GM12878 (cell line): ENCODE data around the gene CAMK1. TPM values are rescaled to one million over a fixed set of nuclear protein-coding genes. Genes with fewer than 3 reads are reported as not detected.

Experiments used
- BCL11A ChIP-seq: IDR thresholded peaks from 2 replicates; pipeline ENCODE4 v1.6.1; 2011; ENCODE audit warnings: low read depth, low read length
- BRCA1 ChIP-seq: IDR thresholded peaks from 2 replicates; pipeline ENCODE4 v1.6.1; 2011; ENCODE audit warnings: low read depth, low read length, improper control_type of control experiment
- EED ChIP-seq: sonication (generic); IDR thresholded peaks from 2 replicates; pipeline ENCODE4 v1.6.1; 2016; ENCODE audit warnings: antibody characterized with exemption, low read depth
- GATAD2B ChIP-seq: fragments of 450-650 bp; conservative IDR thresholded peaks from 2 replicates; pipeline ENCODE4 v1.6.1; 2017; ENCODE audit warnings: low read depth, mild to moderate bottlenecking, moderate library complexity
- MEF2A ChIP-seq: IDR thresholded peaks from 2 replicates; pipeline ENCODE4 v1.6.1; 2011; ENCODE audit warnings: low read depth, mild to moderate bottlenecking, low read length, moderate library complexity; ENCODE audit not compliant: insufficient read depth
- MEF2B ChIP-seq: fragments of 450-650 bp; IDR thresholded peaks from 2 replicates; pipeline ENCODE4 v1.6.1; 2018; ENCODE audit warnings: mild to moderate bottlenecking, moderate library complexity; ENCODE audit not compliant: partially characterized antibody, poor library complexity, severe bottlenecking
- MXI1 ChIP-seq: fragments of 150-350 bp; IDR thresholded peaks from 2 replicates; pipeline ENCODE4 v1.6.1; 2011; ENCODE audit warnings: low read depth, mild to moderate bottlenecking, inconsistent platforms, low read length, improper control_type of control experiment
- NFYA ChIP-seq: IDR thresholded peaks from 2 replicates; pipeline ENCODE4 v1.6.1; 2011; ENCODE audit warnings: low read depth, mild to moderate bottlenecking, low read length, improper control_type of control experiment, borderline replicate concordance
- NFYB ChIP-seq: IDR thresholded peaks from 2 replicates; pipeline ENCODE4 v1.6.1; 2011; ENCODE audit warnings: low read depth, mild to moderate bottlenecking, low read length, improper control_type of control experiment, moderate library complexity; ENCODE audit not compliant: insufficient read depth
- NR2C2 ChIP-seq: IDR thresholded peaks from 2 replicates; pipeline ENCODE4 v1.6.1; 2011; ENCODE audit warnings: borderline replicate concordance, low read depth; ENCODE audit not compliant: control insufficient read depth, insufficient read length
- POLR2A ChIP-seq: IDR thresholded peaks from 2 replicates; pipeline ENCODE4 v1.6.1; 2011; ENCODE audit warnings: low read depth, mild to moderate bottlenecking, low read length
- POLR2AphosphoS2 ChIP-seq: IDR thresholded peaks from 2 replicates; pipeline ENCODE4 v1.6.1; 2011; ENCODE audit warnings: low read depth, mild to moderate bottlenecking, low read length, improper control_type of control experiment, moderate library complexity
- POLR2AphosphoS5 ChIP-seq: IDR thresholded peaks from 2 replicates; pipeline ENCODE4 v1.6.1; 2011; ENCODE audit warnings: mild to moderate bottlenecking, low read length, inconsistent platforms
- RCOR1 ChIP-seq: conservative IDR thresholded peaks from 2 replicates; pipeline ENCODE4 v1.6.1; 2012; ENCODE audit warnings: low read depth, low read length, improper control_type of control experiment
- SMAD1 ChIP-seq: fragments of 450-650 bp; IDR thresholded peaks from 2 replicates; pipeline ENCODE4 v1.6.1; 2018; ENCODE audit warnings: mild to moderate bottlenecking, low read depth; ENCODE audit not compliant: partially characterized antibody
- STAT1 ChIP-seq: fragments of 450-650 bp; conservative IDR thresholded peaks from 2 replicates; pipeline ENCODE4 v1.6.1; 2014; ENCODE audit warnings: antibody characterized with exemption, mild to moderate bottlenecking
- YBX1 ChIP-seq: fragments of 450-650 bp; IDR thresholded peaks from 2 replicates; pipeline ENCODE4 v1.6.1; 2016; ENCODE audit warnings: antibody characterized with exemption
- YY1 ChIP-seq: IDR thresholded peaks from 2 replicates; pipeline ENCODE4 v1.6.1; 2011; ENCODE audit warnings: low read depth, mild to moderate bottlenecking, low read length
- ZNF207 ChIP-seq: fragments of 450-650 bp; IDR thresholded peaks from 2 replicates; pipeline ENCODE4 v1.6.1; 2014; ENCODE audit warnings: antibody characterized with exemption, mild to moderate bottlenecking, borderline replicate concordance
- ZNF24 ChIP-seq: fragments of 450-650 bp; IDR thresholded peaks from 2 replicates; pipeline ENCODE4 v1.6.1; 2017; ENCODE audit warnings: antibody characterized with exemption, mild to moderate bottlenecking
- ZNF622 ChIP-seq: fragments of 450-650 bp; IDR thresholded peaks from 2 replicates; pipeline ENCODE4 v1.6.1; 2017; ENCODE audit warnings: mild to moderate bottlenecking, inconsistent platforms
- ZNF687 ChIP-seq: fragments of 450-650 bp; IDR thresholded peaks from 2 replicates; pipeline ENCODE4 v1.6.1; 2017; ENCODE audit warnings: mild to moderate bottlenecking, moderate library complexity
- polyA plus RNA-seq, 11 experiments: library from polyadenylated mRNA; depleted of rRNA in 4 of 11; unstranded in 6 of 11; stranded (reverse) in 5 of 11; fragments of >200 nt; fragmentation: Nextera tagmentation in 4 of 11; fragmentation: Illumina TruSeq in 1 of 11; extraction: Ambion mirVana in 4 of 11; extraction: Trizol in 1 of 11; gene quantifications; 1 replicate in 1 of 11; 2 replicates in 10 of 11; pipeline versions ENCODE4 v1.2.1 to v1.2.3, GENCODE V29; 2011 to 2016; ENCODE audit warnings: inconsistent platforms in 2 of 11, missing spikeins in 2 of 11, low read depth in 1 of 11
- total RNA-seq, 4 experiments: library from RNA; depleted of rRNA in 3 of 4; stranded (reverse); fragments of >200 nt in 3 of 4; fragmentation: Illumina TruSeq in 1 of 4; extraction: Trizol in 1 of 4; gene quantifications; 2 replicates each; pipeline versions ENCODE4 v1.2.1 to v1.2.3, GENCODE V29; 2013 to 2021
- TF ChIP-seq, protein P1 (sequence below): IDR thresholded peaks from 2 replicates; pipeline ENCODE4 v1.6.1; 2012; ENCODE audit warnings: low read depth, low read length, improper control_type of control experiment
- TF ChIP-seq, protein P2 (sequence below): fragments of 450-650 bp; IDR thresholded peaks from 2 replicates; pipeline ENCODE4 v1.6.1; 2018; ENCODE audit warnings: borderline replicate concordance, mild to moderate bottlenecking; ENCODE audit not compliant: partially characterized antibody

The CAMK1 gene
- total and polyA plus RNA-seq, 10 of the 15 experiments (the other 5 are each of a cell fraction or from before 2014, with no cell fraction given) = 0.24 to 2.1 (median 0.51) TPM; not detected in 2

GRCh38 chr3:9792405-9793160, 22.8 kb upstream of the CAMK1 start, which contains the start of the genes ARPC4 and TADA3 (continued):
- TF ChIP-seq ZNF687 (no peak), NFYA (no peak), POLR2A (peak; percentile 83), BRCA1 (peak; percentile 89), RCOR1 (peak; percentile 97), ZNF622 (no peak), ZNF207 (peak; percentile 95; the same call in 1 of the 2 replicates), POLR2AphosphoS5 (peak; percentile 95), GATAD2B (peak; percentile 86), NFYB (no peak), STAT1 (peak; percentile 61; the same call in 1 of the 2 replicates), NR2C2 (no peak), POLR2AphosphoS2 (peak; percentile 51; the same call in 1 of the 2 replicates), ZNF24 (no peak), MEF2B (no peak), YBX1 (no peak), BCL11A (no peak), MXI1 (peak; percentile 60), YY1 (peak; percentile 73), SMAD1 (no peak), MEF2A (0 out of 2 replicates have a peak, but pooled peaks have one; percentile 28), EED (0 out of 2 replicates have a peak, but pooled peaks have one; percentile 3)
- TF ChIP-seq, protein P1, sequence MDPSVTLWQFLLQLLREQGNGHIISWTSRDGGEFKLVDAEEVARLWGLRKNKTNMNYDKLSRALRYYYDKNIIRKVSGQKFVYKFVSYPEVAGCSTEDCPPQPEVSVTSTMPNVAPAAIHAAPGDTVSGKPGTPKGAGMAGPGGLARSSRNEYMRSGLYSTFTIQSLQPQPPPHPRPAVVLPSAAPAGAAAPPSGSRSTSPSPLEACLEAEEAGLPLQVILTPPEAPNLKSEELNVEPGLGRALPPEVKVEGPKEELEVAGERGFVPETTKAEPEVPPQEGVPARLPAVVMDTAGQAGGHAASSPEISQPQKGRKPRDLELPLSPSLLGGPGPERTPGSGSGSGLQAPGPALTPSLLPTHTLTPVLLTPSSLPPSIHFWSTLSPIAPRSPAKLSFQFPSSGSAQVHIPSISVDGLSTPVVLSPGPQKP = peak; percentile 99
- TF ChIP-seq, protein P2, sequence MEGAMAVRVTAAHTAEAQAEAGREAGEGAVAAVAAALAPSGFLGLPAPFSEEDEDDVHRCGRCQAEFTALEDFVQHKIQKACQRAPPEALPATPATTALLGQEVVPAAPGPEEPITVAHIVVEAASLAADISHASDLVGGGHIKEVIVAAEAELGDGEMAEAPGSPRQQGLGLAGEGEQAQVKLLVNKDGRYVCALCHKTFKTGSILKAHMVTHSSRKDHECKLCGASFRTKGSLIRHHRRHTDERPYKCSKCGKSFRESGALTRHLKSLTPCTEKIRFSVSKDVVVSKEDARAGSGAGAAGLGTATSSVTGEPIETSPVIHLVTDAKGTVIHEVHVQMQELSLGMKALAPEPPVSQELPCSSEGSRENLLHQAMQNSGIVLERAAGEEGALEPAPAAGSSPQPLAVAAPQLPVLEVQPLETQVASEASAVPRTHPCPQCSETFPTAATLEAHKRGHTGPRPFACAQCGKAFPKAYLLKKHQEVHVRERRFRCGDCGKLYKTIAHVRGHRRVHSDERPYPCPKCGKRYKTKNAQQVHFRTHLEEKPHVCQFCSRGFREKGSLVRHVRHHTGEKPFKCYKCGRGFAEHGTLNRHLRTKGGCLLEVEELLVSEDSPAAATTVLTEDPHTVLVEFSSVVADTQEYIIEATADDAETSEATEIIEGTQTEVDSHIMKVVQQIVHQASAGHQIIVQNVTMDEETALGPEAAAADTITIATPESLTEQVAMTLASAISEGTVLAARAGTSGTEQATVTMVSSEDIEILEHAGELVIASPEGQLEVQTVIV = peak; percentile 87
